PC-9 (cell line): ENCODE data around the gene SLC39A8.

ENCODE experiments used
- EZH2 ChIP-seq: fragments of 200-600 bp; sonication (generic); IDR thresholded peaks from 2 replicates; pipeline ENCODE4 v1.8.0; 2017; ENCODE audit warnings: antibody characterized with exemption, low read depth
- TF ChIP-seq, protein P1 (sequence below): fragments of 200-600 bp; sonication (generic); conservative IDR thresholded peaks from 2 replicates; pipeline ENCODE4 v1.6.1; 2017; ENCODE audit warnings: mixed run types, antibody characterized with exemption, mild to moderate bottlenecking, moderate library complexity

DNA sequence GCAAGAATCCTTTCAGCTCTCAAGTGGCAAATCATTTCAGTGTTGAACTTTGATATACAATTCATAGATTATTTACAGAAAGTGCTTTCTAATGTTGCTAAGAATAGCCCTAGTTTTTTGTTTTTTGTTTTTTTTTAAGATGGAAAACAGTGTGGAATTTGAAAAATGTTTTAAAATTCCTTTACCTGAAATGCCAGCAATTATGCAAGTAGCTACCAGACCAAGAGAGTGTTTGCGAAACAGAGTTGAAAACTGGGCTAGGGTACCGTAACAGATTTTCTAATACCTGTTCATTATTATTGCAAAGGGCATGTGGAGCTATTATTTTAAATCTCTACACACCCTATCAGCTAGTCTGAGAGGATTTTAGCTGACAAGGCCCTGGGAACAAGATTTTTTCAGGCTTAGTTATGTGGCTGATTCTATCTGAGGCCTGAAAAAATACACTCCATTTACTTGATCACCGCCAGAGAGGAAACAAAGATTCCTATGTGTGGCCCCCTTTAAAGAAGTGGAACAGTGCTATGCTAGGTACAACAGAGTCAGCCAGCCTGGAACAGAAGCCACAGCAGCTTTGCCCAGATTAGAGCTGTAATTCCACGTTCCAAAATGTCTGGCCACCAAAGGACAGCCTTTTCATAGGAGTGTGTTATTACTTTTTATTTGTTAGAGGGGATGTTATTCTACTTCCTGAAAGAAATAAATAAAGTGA is 46.9 kb upstream of the SLC39A8 start:
- TF ChIP-seq, protein P1, sequence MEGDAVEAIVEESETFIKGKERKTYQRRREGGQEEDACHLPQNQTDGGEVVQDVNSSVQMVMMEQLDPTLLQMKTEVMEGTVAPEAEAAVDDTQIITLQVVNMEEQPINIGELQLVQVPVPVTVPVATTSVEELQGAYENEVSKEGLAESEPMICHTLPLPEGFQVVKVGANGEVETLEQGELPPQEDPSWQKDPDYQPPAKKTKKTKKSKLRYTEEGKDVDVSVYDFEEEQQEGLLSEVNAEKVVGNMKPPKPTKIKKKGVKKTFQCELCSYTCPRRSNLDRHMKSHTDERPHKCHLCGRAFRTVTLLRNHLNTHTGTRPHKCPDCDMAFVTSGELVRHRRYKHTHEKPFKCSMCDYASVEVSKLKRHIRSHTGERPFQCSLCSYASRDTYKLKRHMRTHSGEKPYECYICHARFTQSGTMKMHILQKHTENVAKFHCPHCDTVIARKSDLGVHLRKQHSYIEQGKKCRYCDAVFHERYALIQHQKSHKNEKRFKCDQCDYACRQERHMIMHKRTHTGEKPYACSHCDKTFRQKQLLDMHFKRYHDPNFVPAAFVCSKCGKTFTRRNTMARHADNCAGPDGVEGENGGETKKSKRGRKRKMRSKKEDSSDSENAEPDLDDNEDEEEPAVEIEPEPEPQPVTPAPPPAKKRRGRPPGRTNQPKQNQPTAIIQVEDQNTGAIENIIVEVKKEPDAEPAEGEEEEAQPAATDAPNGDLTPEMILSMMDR = no peak
- no peak for TF ChIP-seq EZH2
